Liver (tissue), 9 donors: ENCODE measurements around the gene WDR11. TPM values are rescaled to one million over a fixed set of nuclear protein-coding genes. Genes with fewer than 3 reads are reported as not detected.

ENCODE experiments used
- DNase-seq: peaks from one replicate; pipeline ENCODE4 v3.0.0-alpha.2; 2017; ENCODE audit warnings: low spot score
- H3K27ac ChIP-seq, 2 donors: one replicate each; pipeline ENCODE4 v1.7.0; 2013; ENCODE audit warnings: inconsistent platforms in 2 of 2, low read length in 2 of 2, control low read depth in 1 of 2, low read depth in 1 of 2, mild to moderate bottlenecking in 1 of 2
- H3K27me3 ChIP-seq, 4 donors: one replicate each; pipeline versions ENCODE4 v1.6.1 to v1.7.0; 2013; ENCODE audit warnings: low read length in 3 of 4, inconsistent platforms in 1 of 4, mild to moderate bottlenecking in 1 of 4, moderate library complexity in 1 of 4; ENCODE audit not compliant: control insufficient read depth in 4 of 4, insufficient read depth in 4 of 4
- H3K36me3 ChIP-seq, 4 donors: one replicate each; pipeline versions ENCODE4 v1.6.1 to v1.7.0; 2013; ENCODE audit warnings: low read length in 3 of 4, mild to moderate bottlenecking in 3 of 4, low read depth in 1 of 4, moderate library complexity in 1 of 4; ENCODE audit not compliant: control insufficient read depth in 4 of 4, insufficient read depth in 3 of 4
- H3K4me1 ChIP-seq, 4 donors: one replicate each; pipeline versions ENCODE4 v1.6.1 to v1.7.0; 2013; ENCODE audit warnings: low read length in 3 of 4, mild to moderate bottlenecking in 3 of 4, moderate library complexity in 1 of 4; ENCODE audit not compliant: control insufficient read depth in 4 of 4, insufficient read depth in 4 of 4
- H3K4me3 ChIP-seq, 3 donors: one replicate each; pipeline versions ENCODE4 v1.6.1 to v1.7.0; 2013; ENCODE audit warnings: low read length in 3 of 3, control low read depth in 1 of 3, low read depth in 1 of 3, mild to moderate bottlenecking in 1 of 3
- H3K9ac ChIP-seq, 2 donors: one replicate each; pipeline ENCODE4 v1.7.0; 2013; ENCODE audit warnings: low read length in 2 of 2, mild to moderate bottlenecking in 2 of 2, moderate library complexity in 2 of 2, control low read depth in 1 of 2, low read depth in 1 of 2
- H3K9me3 ChIP-seq, 4 donors: one replicate each; pipeline versions ENCODE4 v1.6.1 to v1.7.0; 2013; ENCODE audit warnings: low read length in 3 of 4; ENCODE audit not compliant: control insufficient read depth in 4 of 4
- ATF3 ChIP-seq: IDR thresholded peaks from 2 replicates; pipeline ENCODE4 v1.6.1; 2016; ENCODE audit warnings: antibody characterized with exemption
- CTCF ChIP-seq: fragments of 150-350 bp; IDR thresholded peaks from 2 replicates; pipeline ENCODE4 v1.5.1; 2017; ENCODE audit warnings: improper control_type of control experiment, low read depth, low read length; ENCODE audit not compliant: missing input control
- EGR1 ChIP-seq, 2 donors: IDR thresholded peaks; 2 replicates each; pipeline ENCODE4 v1.6.1; 2016 to 2018; ENCODE audit warnings: antibody characterized with exemption in 2 of 2, low read depth in 2 of 2
- FOXA1 ChIP-seq: IDR thresholded peaks from 2 replicates; pipeline ENCODE4 v1.6.1; 2016; ENCODE audit warnings: antibody characterized with exemption
- FOXA2 ChIP-seq: IDR thresholded peaks from 2 replicates; pipeline ENCODE4 v1.6.1; 2016; ENCODE audit warnings: antibody characterized with exemption
- GABPA ChIP-seq, 2 donors: IDR thresholded peaks in 1 of 2; conservative IDR thresholded peaks in 1 of 2; 2 replicates each; pipeline ENCODE4 v1.6.1; 2016; ENCODE audit warnings: antibody characterized with exemption in 2 of 2, mild to moderate bottlenecking in 1 of 2, moderate library complexity in 1 of 2
- HNF4A ChIP-seq, 2 donors: conservative IDR thresholded peaks; 2 replicates each; pipeline ENCODE4 v1.6.1; 2016; ENCODE audit warnings: antibody characterized with exemption in 2 of 2, mild to moderate bottlenecking in 2 of 2
- HNF4G ChIP-seq: IDR thresholded peaks from 2 replicates; pipeline ENCODE4 v1.6.1; 2016; ENCODE audit warnings: antibody characterized with exemption
- JUND ChIP-seq, 2 donors: IDR thresholded peaks; 2 replicates each; pipeline ENCODE4 v1.6.1; 2016; ENCODE audit warnings: antibody characterized with exemption in 2 of 2
- MAX ChIP-seq: IDR thresholded peaks from 2 replicates; pipeline ENCODE4 v1.6.1; 2016; ENCODE audit warnings: antibody characterized with exemption
- NR2F2 ChIP-seq: IDR thresholded peaks from 2 replicates; pipeline ENCODE4 v1.6.1; 2016; ENCODE audit warnings: antibody characterized with exemption
- RAD21 ChIP-seq, 2 donors: IDR thresholded peaks; 2 replicates each; pipeline ENCODE4 v1.6.1; 2016; ENCODE audit warnings: antibody characterized with exemption in 2 of 2, mild to moderate bottlenecking in 2 of 2
- REST ChIP-seq: IDR thresholded peaks from 2 replicates; pipeline ENCODE4 v1.6.1; 2016; ENCODE audit warnings: antibody characterized with exemption, mild to moderate bottlenecking
- RXRA ChIP-seq, 2 donors: IDR thresholded peaks; 2 replicates each; pipeline ENCODE4 v1.6.1; 2017 to 2018; ENCODE audit warnings: antibody characterized with exemption in 2 of 2, mild to moderate bottlenecking in 1 of 2
- SP1 ChIP-seq: IDR thresholded peaks from 2 replicates; pipeline ENCODE4 v1.6.1; 2018; ENCODE audit warnings: antibody characterized with exemption, mild to moderate bottlenecking
- TAF1 ChIP-seq: conservative IDR thresholded peaks from 2 replicates; pipeline ENCODE4 v1.6.1; 2016; ENCODE audit warnings: antibody characterized with exemption, mild to moderate bottlenecking
- YY1 ChIP-seq: IDR thresholded peaks from 2 replicates; pipeline ENCODE4 v1.6.1; 2016; ENCODE audit warnings: antibody characterized with exemption, mild to moderate bottlenecking
- ZBTB33 ChIP-seq: IDR thresholded peaks from 2 replicates; pipeline ENCODE4 v1.6.1; 2016; ENCODE audit warnings: antibody characterized with exemption
- WGBS: extraction: QIAGEN DNeasy Blood & Tissue Kit; methylation state at CpG from one replicate; pipeline ENCODE4 v1.1.7; 2013; 5-methylcytosine and 5-hydroxymethylcytosine counted together
- polyA plus RNA-seq, 2 donors: library from polyadenylated mRNA; stranded (reverse) in 1 of 2; unstranded in 1 of 2; fragments of 200-250 nt in 1 of 2; fragments of >200 nt in 1 of 2; fragmentation: Nextera tagmentation in 1 of 2; extraction: Ambion mirVana in 1 of 2; gene quantifications; one replicate each; pipeline versions ENCODE4 v1.2.1 to v1.2.3, GENCODE V29; 2013 to 2015
- total RNA-seq, 2 donors: library from RNA; depleted of rRNA; stranded (reverse); fragments of >200 nt; gene quantifications; one replicate each; pipeline ENCODE4 v1.2.3, GENCODE V29; 2014
- donor health status: healthy.
- donor health status: healthy.
- donor health status: healthy.
- donor health status: healthy.
- donor health status: healthy.

Gene WDR11
- total and polyA plus RNA-seq, 4 donors, result 12.5 to 51.0 (median 21.0) TPM

- no peak for DNase-seq
- H3K4me3 ChIP-seq, result no peak overlapping the region
- H3K27ac ChIP-seq, result no peak overlapping the region
- H3K27me3 ChIP-seq, result peaks cover 0 to 13% (median 4%) of the 10 kb centered on the region in 4 donors
- no peak overlapping the region for H3K9ac ChIP-seq
- no peaks in the 10 kb centered on the region for H3K36me3 ChIP-seq
- no peak for TF ChIP-seq REST
- no peak for TF ChIP-seq FOXA1
- TF ChIP-seq SP1, result no peak
- TF ChIP-seq HNF4G, result no peak
- no peak for TF ChIP-seq YY1
- TF ChIP-seq ATF3, result no peak
- no peak for TF ChIP-seq GABPA (IDR thresholded peaks at IDR 0.05 in 1 of 2, conservative IDR thresholded peaks at IDR 0.05 in 1 of 2)
- TF ChIP-seq MAX, result no peak
- no peak for TF ChIP-seq JUND (IDR thresholded peaks at IDR 0.05)
- TF ChIP-seq CTCF, result no peak
- TF ChIP-seq TAF1, result no peak
- no peak for TF ChIP-seq RAD21 (IDR thresholded peaks at IDR 0.05)
- TF ChIP-seq HNF4A (conservative IDR thresholded peaks at IDR 0.05), result no peak
- TF ChIP-seq ZBTB33, result no peak
- no peak for TF ChIP-seq NR2F2
- TF ChIP-seq EGR1 (IDR thresholded peaks at IDR 0.05; ENCODE audit: low read depth in 2 of 2), result no peak
- no peak for TF ChIP-seq RXRA (IDR thresholded peaks at IDR 0.05)
- no peak for TF ChIP-seq FOXA2
- H3K4me1 ChIP-seq, result peaks cover 2 to 11% (median 9%) of the 10 kb centered on the region in 4 donors
- peaks cover 3 to 15% (median 10%) of the 10 kb centered on the region in 4 donors for H3K9me3 ChIP-seq
- 82% methylated on average over 5 of the region's 5 CpGs for WGBS
Observed at GRCh38 chr10:120951288-120951687, 100.1 kb downstream of the WDR11 start.
